GM12878 (cell line): Measurements from ENCODE around the gene F3. TPM values are rescaled to one million over a fixed set of nuclear protein-coding genes. Genes with fewer than 3 reads are reported as not detected.

Experiments used
- ATAC-seq: fragments of 200-7000 bp; cut with Tn5 transposase; 3 replicates; pipeline ENCODE4 v1.9.1; 2020; ENCODE audit warnings: mild to moderate bottlenecking, moderate library complexity
- BruUV-seq: library from RNA; stranded (reverse); fragments of 400-500 nt; replicated peaks from 2 replicates; lab custom pipeline; 2021; lab: Mats Ljungman, UMichigan
- CTCF ChIA-PET: fragments of 300-600 bp; sonication (Branson Sonifier 250); formaldehyde crosslinking; extraction: SDS; loops from one replicate; lab custom pipeline; 2021; ENCODE audit warnings: inconsistent platforms; lab: Yijun Ruan, JAX
- POLR2A ChIA-PET: fragments of 350-600 bp; formaldehyde crosslinking; extraction: SDS; loops from one replicate; lab custom pipeline; 2021; ENCODE audit warnings: inconsistent platforms; lab: Charles Lee
- RAD21 ChIA-PET: fragments of 300-600 bp; sonication (Branson Sonifier 250); formaldehyde crosslinking; loops from one replicate; lab custom pipeline; 2023; ENCODE audit warnings: antibody characterized with exemption; ENCODE audit not compliant: unreplicated experiment; lab: Charles Lee
- SMC1A ChIA-PET: fragments of 300-600 bp; sonication (Branson Sonifier 250); formaldehyde crosslinking; loops from one replicate; lab custom pipeline; 2023; ENCODE audit not compliant: unreplicated experiment, uncharacterized antibody; lab: Charles Lee
- DNase-seq: peaks from one replicate; pipeline ENCODE4 v3.0.0-alpha.2; 2011; ENCODE audit warnings: low read depth, low spot score
- FAIRE-seq: peaks from 3 replicates; lab custom pipeline; 2011; peaks lifted over from hg19 to GRCh38; lab: Jason Lieb, UNC
- H2AFZ ChIP-seq: 2 replicates; pipeline ENCODE4 v1.6.0; 2011; ENCODE audit warnings: low read depth, low read length, control low read depth; ENCODE audit not compliant: control insufficient read depth
- H3K27ac ChIP-seq: 2 replicates; pipeline ENCODE4 v1.5.1; 2011; ENCODE audit warnings: control low read depth; ENCODE audit not compliant: control insufficient read depth, insufficient read depth
- H3K27me3 ChIP-seq, 2 experiments: replicated peaks in 1 of 2; 2 replicates each; pipeline versions ENCODE4 v1.6.0 to v1.6.1; 2011; ENCODE audit warnings: low read length in 1 of 2; ENCODE audit not compliant: control insufficient read depth in 2 of 2, insufficient read depth in 2 of 2
- H3K36me3 ChIP-seq, 2 experiments: 2 replicates each; pipeline ENCODE4 v1.5.1; 2011; ENCODE audit warnings: low read length in 1 of 2; ENCODE audit not compliant: control insufficient read depth in 2 of 2, insufficient read depth in 2 of 2
- H3K4me1 ChIP-seq: 2 replicates; pipeline ENCODE4 v1.6.1; 2011; ENCODE audit warnings: mild to moderate bottlenecking, low read length, moderate library complexity, mixed read lengths; ENCODE audit not compliant: control insufficient read depth, insufficient read depth
- H3K4me2 ChIP-seq: 2 replicates; pipeline ENCODE4 v1.6.0; 2011; ENCODE audit warnings: control low read depth; ENCODE audit not compliant: control insufficient read depth, insufficient read depth
- H3K4me3 ChIP-seq: fragments of 200-600 bp; sonication (generic); 2 replicates; pipeline ENCODE4 v1.5.1; 2016
- H3K79me2 ChIP-seq: 2 replicates; pipeline ENCODE4 v1.6.0; 2011; ENCODE audit warnings: low read length; ENCODE audit not compliant: control insufficient read depth, insufficient read depth
- H3K9ac ChIP-seq: 2 replicates; pipeline ENCODE4 v1.8.0; 2011; ENCODE audit warnings: low read length, control low read depth, mixed read lengths; ENCODE audit not compliant: control insufficient read depth, insufficient read depth
- H3K9me3 ChIP-seq: replicated peaks from 3 replicates; pipeline ENCODE4 v1.5.1; 2011; ENCODE audit warnings: mild to moderate bottlenecking, low read length; ENCODE audit not compliant: control insufficient read depth, insufficient read depth
- H4K20me1 ChIP-seq: 2 replicates; pipeline ENCODE4 v1.6.0; 2011; ENCODE audit not compliant: control insufficient read depth, insufficient read depth
- ASH2L ChIP-seq: fragments of 300-600, 200-600 bp; sonication (generic); IDR thresholded peaks from 2 replicates; pipeline ENCODE4 v1.6.1; 2017; ENCODE audit warnings: low read depth, mild to moderate bottlenecking, borderline replicate concordance
- MEF2B ChIP-seq: fragments of 450-650 bp; IDR thresholded peaks from 2 replicates; pipeline ENCODE4 v1.6.1; 2018; ENCODE audit warnings: mild to moderate bottlenecking, moderate library complexity; ENCODE audit not compliant: partially characterized antibody, poor library complexity, severe bottlenecking
- MTA3 ChIP-seq: IDR thresholded peaks from 2 replicates; pipeline ENCODE4 v1.6.1; 2012; ENCODE audit warnings: low read length, inconsistent platforms, borderline replicate concordance
- MYC ChIP-seq: IDR thresholded peaks from 2 replicates; pipeline ENCODE4 v1.6.1; 2011; ENCODE audit warnings: mild to moderate bottlenecking, low read length, moderate library complexity, inconsistent platforms; ENCODE audit not compliant: insufficient read depth, insufficient replicate concordance, insufficient read length, severe bottlenecking
- RELA ChIP-seq: fragments of 450-650 bp; IDR thresholded peaks from 2 replicates; pipeline ENCODE4 v1.8.0; 2014; ENCODE audit warnings: borderline replicate concordance; ENCODE audit not compliant: partially characterized antibody
- TAF1 ChIP-seq: IDR thresholded peaks from 2 replicates; pipeline ENCODE4 v1.6.1; 2011; ENCODE audit warnings: mild to moderate bottlenecking, low read depth, low read length, borderline replicate concordance
- WGBS: methylation state at CpG from one replicate; pipeline ENCODE4 v1.1.6; 2016; ENCODE audit warnings: low lambda C conversion rate; ENCODE audit not compliant: insufficient replicate concordance, insufficient coverage; ENCODE audit errors: missing lambda C conversion rate; 5-methylcytosine and 5-hydroxymethylcytosine counted together
- in situ Hi-C: fragments of 300-500 bp; cut with MboI; formaldehyde crosslinking; loops from 9 replicates; pipeline ENCODE4 v1.14.3; 2018; ENCODE audit warnings: mixed read lengths
- intact Hi-C: fragments of 100-400 bp; cut with micrococcal nuclease; formaldehyde crosslinking; loops from one replicate; pipeline ENCODE4 v1.14.2; 2022; ENCODE audit not compliant: unreplicated experiment
- polyA plus RNA-seq, 11 experiments: library from polyadenylated mRNA; depleted of rRNA in 4 of 11; unstranded in 6 of 11; stranded (reverse) in 5 of 11; fragments of >200 nt; fragmentation: Nextera tagmentation in 4 of 11; fragmentation: Illumina TruSeq in 1 of 11; extraction: Ambion mirVana in 4 of 11; extraction: Trizol in 1 of 11; gene quantifications; 1 replicate in 1 of 11; 2 replicates in 10 of 11; pipeline versions ENCODE4 v1.2.1 to v1.2.3, GENCODE V29; 2011 to 2016; ENCODE audit warnings: inconsistent platforms in 2 of 11, missing spikeins in 2 of 11, low read depth in 1 of 11
- total RNA-seq, 4 experiments: library from RNA; depleted of rRNA in 3 of 4; stranded (reverse); fragments of >200 nt in 3 of 4; fragmentation: Illumina TruSeq in 1 of 4; extraction: Trizol in 1 of 4; gene quantifications; 2 replicates each; pipeline versions ENCODE4 v1.2.1 to v1.2.3, GENCODE V29; 2013 to 2021
- TF ChIP-seq, protein P1 (sequence below): IDR thresholded peaks from 2 replicates; pipeline ENCODE4 v1.6.1; 2012; ENCODE audit warnings: low read length, inconsistent platforms

Gene F3
- total and polyA plus RNA-seq, 10 of the 15 experiments (the other 5 are each of a cell fraction or from before 2014, with no cell fraction given) = 0.18 to 0.33 TPM; not detected in 8

DNA sequence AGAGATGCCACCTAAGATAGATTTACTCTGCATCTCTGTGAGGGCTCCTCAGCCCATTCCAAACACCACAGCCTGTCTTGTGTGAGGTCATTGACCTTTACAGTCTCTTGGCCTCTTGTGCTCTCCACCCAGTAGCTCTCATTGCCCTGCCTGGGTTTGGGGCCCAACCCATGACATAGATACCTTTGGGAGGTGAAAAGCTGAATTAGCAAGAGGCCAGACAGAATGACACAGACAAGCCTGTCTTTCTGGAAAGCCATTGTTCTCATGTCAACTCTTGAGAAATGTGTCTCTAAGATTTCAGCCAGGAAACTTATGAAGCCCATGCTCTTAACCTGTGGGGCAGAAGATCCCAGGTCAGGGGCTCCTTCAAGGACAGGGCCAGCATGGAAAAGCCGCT is 18.4 kb upstream of the F3 start:
- no peak overlapping the region for H3K4me2 ChIP-seq
- ChIA-PET CTCF (interaction anchor here (0.9 kb wide), 1 partner anchor 78 kb away, joined by 4 read pairs; no protein-coding TSS in a partner anchor), RAD21 (no interaction called here), POLR2A (no interaction called here), SMC1A (interaction anchor here (0.6 to 1.2 kb wide), 2 partner anchors 18 to 247 kb away, joined by 3 read pairs; partner anchors contain the start of gene F3)
- no peaks in the 10 kb centered on the region for H3K79me2 ChIP-seq
- H3K4me3 ChIP-seq = no peak overlapping the region
- H4K20me1 ChIP-seq = peaks cover 2% of the 10 kb centered on the region; the same call in 1 of the 2 replicates
- H3K36me3 ChIP-seq = no peaks in the 10 kb centered on the region
- intact Hi-C loops = no loop called here
- H3K4me1 ChIP-seq = no peaks in the 10 kb centered on the region
- H2AFZ ChIP-seq = no peak overlapping the region
- H3K9ac ChIP-seq = no peak overlapping the region
- ATAC-seq (no peak), DNase-seq (no peak), FAIRE-seq (no peak)
- peaks cover 0 to 3% of the 10 kb centered on the region in 2 experiments; a peak in 1 of 4 replicates for H3K27me3 ChIP-seq
- H3K27ac ChIP-seq = no peak overlapping the region
- in situ Hi-C loops = no loop called here
- BruUV-seq = no TSS peak
- WGBS = 0% methylated on average over 1 of the region's 1 CpG
- H3K9me3 ChIP-seq = no peaks in the 10 kb centered on the region
- TF ChIP-seq MEF2B (no peak), RELA (no peak), MTA3 (no peak), TAF1 (no peak), ASH2L (no peak), MYC (no peak)
- TF ChIP-seq, protein P1, sequence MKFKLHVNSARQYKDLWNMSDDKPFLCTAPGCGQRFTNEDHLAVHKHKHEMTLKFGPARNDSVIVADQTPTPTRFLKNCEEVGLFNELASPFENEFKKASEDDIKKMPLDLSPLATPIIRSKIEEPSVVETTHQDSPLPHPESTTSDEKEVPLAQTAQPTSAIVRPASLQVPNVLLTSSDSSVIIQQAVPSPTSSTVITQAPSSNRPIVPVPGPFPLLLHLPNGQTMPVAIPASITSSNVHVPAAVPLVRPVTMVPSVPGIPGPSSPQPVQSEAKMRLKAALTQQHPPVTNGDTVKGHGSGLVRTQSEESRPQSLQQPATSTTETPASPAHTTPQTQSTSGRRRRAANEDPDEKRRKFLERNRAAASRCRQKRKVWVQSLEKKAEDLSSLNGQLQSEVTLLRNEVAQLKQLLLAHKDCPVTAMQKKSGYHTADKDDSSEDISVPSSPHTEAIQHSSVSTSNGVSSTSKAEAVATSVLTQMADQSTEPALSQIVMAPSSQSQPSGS = no peak
